ENCODE measurements around the gene HIP1.
"Not testable (repeated sequence)": the region's sequence is repeated elsewhere in the genome, so short reads cannot be mapped to it uniquely, and the experiment has no call there.

The HIP1 gene

GRCh38 chr7:75571209-75571608, 167.5 kb downstream of the HIP1 start:
- no peak for DNase-seq (ENCODE audit: low spot score)

- DNase-seq (ENCODE audit: low spot score), result not testable (repeated sequence)
Measured at GRCh38 chr7:75569629-75570282, 169.0 kb downstream of the HIP1 start.

GRCh38 chr7:75567948-75568595, 170.7 kb downstream of the HIP1 start:
- DNase-seq (ENCODE audit: low spot score), result peak; percentile 17

GRCh38 chr7:75565132-75565837, 173.5 kb downstream of the HIP1 start:
- no peak for DNase-seq (ENCODE audit: low spot score)

GRCh38 chr7:75563171-75563570, 175.6 kb downstream of the HIP1 start:
- DNase-seq (ENCODE audit: low spot score), result no peak

- no peak for DNase-seq (ENCODE audit: low spot score)
Measured at GRCh38 chr7:75559976-75560365, 178.8 kb downstream of the HIP1 start.

GRCh38 chr7:75559355-75559975, 179.3 kb downstream of the HIP1 start:
- no peak for DNase-seq (ENCODE audit: low spot score)

GRCh38 chr7:75556835-75557234, 181.9 kb downstream of the HIP1 start:
- not testable (repeated sequence) for DNase-seq (ENCODE audit: low spot score)

GRCh38 chr7:75555736-75556135, 183.0 kb downstream of the HIP1 start:
- no peak for DNase-seq (ENCODE audit: low spot score)

- DNase-seq (ENCODE audit: low spot score), result no peak
Measured at GRCh38 chr7:75546237-75547015, 192.3 kb downstream of the HIP1 start.

GRCh38 chr7:75537731-75538130, 201.0 kb downstream of the HIP1 start:
- DNase-seq (ENCODE audit: low spot score), result no peak

GRCh38 chr7:75536940-75537538, 201.7 kb downstream of the HIP1 start:
- DNase-seq (ENCODE audit: low spot score), result no peak

GRCh38 chr7:75536491-75536890, 202.2 kb downstream of the HIP1 start:
- DNase-seq (ENCODE audit: low spot score), result no peak

- DNase-seq (ENCODE audit: low spot score), result no peak
Measured at GRCh38 chr7:75534727-75535307, 203.9 kb downstream of the HIP1 start.

- no peak for DNase-seq (ENCODE audit: low spot score)
Measured at GRCh38 chr7:75533926-75534325, 204.8 kb downstream of the HIP1 start.

- DNase-seq (ENCODE audit: low spot score), result no peak
Measured at GRCh38 chr7:75532639-75533038, 206.1 kb downstream of the HIP1 start.

- DNase-seq (ENCODE audit: low spot score), result peak; percentile 14
Measured at GRCh38 chr7:75531359-75531821, 207.4 kb downstream of the HIP1 start.

GRCh38 chr7:75527224-75527722, 211.5 kb downstream of the HIP1 start:
- not testable (repeated sequence) for DNase-seq (ENCODE audit: low spot score)

- DNase-seq (ENCODE audit: low spot score), result not testable (repeated sequence)
Measured at GRCh38 chr7:75521727-75522126, 217.0 kb downstream of the HIP1 start.

- DNase-seq (ENCODE audit: low spot score), result peak; percentile 50
Measured at GRCh38 chr7:75518842-75519241, 219.9 kb downstream of the HIP1 start.

- not testable (repeated sequence) for DNase-seq (ENCODE audit: low spot score)
Measured at GRCh38 chr7:75509033-75509432, 229.7 kb downstream of the HIP1 start.

Data from cerebellar cortex (tissue), 1 donor.